GM20000 (cell line): ENCODE data around the gene OR7G2.
"Not testable (repeated sequence)": the region's sequence is repeated elsewhere in the genome, so short reads cannot be mapped to it uniquely, and the experiment has no call there.

Experiments used
- DNase-seq: peaks from one replicate; pipeline ENCODE4 v3.0.0; 2012; ENCODE audit warnings: low spot score
- TF ChIP-seq, protein P1 (sequence below): IDR thresholded peaks from 2 replicates; pipeline ENCODE4 v1.5.1; 2012; ENCODE audit warnings: mild to moderate bottlenecking, control low read depth; ENCODE audit errors: extremely low read depth, missing control alignments

The OR7G2 gene

DNA sequence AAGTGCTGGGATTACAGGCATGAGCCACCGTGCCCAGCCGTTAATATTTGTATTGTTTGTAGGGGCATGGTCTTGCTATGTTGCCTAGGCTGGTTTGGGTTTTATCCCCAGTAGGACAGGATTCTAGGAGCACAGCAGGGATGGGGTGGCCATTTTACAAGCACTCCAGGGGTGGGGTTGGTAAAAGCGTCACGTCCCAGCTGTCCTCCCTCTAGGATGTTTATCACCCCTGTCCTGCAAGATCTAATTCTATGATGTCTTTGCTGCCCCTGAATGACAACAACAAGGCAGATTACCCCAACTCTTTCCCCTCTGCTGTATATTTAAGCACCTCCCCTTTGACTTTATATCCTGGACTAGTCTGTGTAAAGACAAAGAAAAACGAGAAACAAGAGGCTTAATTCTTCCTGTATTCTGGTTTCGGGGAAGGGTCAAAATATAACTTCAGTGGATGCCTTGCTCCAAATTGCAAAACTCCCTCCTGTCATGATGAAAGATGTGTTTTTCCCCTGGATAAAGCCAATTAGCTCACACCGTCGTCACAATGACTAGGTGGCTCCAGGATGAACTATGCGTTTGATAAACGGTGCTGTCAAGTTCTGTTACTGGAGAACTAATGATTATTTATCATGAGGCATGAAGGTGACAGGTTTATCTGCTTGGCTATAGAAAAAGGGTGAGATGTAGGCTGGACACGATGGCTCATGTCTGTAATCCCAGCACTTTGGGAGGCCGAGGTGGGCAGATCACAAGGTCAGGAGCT lies 48.2 kb downstream of the OR7G2 start:
- TF ChIP-seq, protein P1, sequence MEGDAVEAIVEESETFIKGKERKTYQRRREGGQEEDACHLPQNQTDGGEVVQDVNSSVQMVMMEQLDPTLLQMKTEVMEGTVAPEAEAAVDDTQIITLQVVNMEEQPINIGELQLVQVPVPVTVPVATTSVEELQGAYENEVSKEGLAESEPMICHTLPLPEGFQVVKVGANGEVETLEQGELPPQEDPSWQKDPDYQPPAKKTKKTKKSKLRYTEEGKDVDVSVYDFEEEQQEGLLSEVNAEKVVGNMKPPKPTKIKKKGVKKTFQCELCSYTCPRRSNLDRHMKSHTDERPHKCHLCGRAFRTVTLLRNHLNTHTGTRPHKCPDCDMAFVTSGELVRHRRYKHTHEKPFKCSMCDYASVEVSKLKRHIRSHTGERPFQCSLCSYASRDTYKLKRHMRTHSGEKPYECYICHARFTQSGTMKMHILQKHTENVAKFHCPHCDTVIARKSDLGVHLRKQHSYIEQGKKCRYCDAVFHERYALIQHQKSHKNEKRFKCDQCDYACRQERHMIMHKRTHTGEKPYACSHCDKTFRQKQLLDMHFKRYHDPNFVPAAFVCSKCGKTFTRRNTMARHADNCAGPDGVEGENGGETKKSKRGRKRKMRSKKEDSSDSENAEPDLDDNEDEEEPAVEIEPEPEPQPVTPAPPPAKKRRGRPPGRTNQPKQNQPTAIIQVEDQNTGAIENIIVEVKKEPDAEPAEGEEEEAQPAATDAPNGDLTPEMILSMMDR, result no peak
- no peak for DNase-seq

DNA sequence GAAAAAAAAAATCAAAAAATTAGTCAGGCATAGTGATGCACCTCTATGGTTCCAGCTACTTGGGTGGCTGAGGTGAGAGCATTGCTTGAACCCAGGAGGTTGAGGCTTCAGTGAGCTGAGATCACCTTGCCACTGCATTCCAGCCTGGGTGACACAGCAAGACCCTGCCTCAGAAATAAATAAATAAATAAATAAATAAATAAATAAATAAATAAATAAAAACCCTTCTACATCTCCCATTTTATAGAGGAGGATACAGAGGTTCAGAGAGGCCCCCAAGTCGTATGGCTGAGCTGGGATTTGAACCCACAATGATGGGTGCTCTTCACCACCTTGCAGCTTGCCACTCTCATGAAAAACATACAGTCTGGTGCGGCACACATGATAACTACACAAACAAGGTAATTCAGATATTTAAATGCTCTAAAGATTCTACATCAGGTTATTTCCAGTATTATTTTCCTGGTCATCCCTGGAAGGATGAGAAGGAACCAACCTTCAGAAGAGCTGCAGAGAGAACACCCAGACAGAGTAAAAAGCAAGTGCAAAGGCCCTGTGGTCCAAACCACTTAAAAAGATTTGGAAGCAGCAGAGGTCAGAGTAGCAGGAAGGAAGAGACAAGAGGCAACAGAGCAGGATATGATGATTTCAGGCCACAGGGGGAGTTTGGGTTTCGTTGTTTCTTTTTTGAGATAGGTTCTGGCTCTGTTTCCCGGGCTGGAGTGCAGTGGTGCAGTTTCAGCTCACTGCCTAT lies 49.6 kb downstream of the OR7G2 start:
- no peak for DNase-seq
- TF ChIP-seq, protein P1, result no peak

DNA sequence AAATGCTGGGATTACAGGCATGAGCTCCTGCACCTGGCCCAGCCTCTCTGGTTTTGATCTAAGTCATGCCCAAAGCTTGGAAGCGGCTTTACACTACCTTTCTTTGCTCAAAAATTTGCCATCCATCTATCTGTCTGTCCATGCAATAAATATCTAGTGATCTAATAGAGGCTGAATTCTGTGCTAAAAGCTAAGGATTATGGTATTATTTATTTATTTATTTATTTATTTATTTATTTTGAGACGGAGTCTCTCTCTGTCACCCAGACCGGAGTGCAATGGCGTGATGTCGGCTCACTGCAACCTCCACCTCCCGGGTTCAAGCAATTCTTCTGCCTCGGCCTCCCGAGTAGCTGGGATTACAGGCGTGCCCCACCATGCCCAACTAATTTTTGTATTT lies 51.1 kb downstream of the OR7G2 start:
- DNase-seq, result not testable (repeated sequence)

DNA sequence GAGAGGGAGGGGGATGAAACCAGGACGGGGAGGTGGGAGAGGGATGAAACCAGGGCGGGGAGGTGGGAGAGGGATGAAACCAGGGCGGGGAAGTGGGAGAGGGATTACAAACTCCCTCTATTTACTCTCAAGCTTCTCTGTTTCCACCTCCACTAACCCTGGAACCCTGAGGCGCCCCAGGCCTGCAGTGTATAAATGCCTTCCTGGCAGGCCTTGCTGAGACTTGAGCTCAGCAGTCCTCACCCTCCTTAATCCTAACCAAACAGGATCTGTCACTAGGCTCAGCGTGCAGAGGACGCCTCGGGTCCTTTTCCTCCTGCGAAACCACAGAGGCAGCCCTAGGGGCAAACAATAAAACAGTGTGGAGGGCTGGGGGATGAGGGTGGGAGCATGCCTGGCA lies 52.5 kb downstream of the OR7G2 start:
- DNase-seq, result no peak
- TF ChIP-seq, protein P1, result no peak

DNA sequence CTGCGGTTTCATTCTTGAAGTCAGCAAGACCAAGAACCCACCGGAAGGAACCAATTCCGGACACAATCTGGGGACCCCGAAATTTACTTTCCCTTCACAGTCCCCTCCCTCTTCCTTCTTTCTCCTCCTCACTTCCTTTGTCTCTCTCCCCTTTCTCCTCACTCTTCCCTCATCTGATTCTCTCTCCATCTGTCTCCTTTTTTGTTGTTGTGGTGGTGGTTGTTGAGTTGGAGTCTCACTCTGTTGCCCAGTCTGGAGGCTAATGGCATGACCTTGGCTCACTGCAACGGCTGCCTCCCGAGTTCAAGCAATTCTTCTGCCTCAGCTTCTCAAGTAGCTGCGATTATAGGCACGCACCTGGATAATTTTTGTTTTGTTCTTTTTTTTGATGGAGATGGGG lies 53.1 kb downstream of the OR7G2 start:
- DNase-seq, result no peak
- TF ChIP-seq, protein P1, result no peak

DNA sequence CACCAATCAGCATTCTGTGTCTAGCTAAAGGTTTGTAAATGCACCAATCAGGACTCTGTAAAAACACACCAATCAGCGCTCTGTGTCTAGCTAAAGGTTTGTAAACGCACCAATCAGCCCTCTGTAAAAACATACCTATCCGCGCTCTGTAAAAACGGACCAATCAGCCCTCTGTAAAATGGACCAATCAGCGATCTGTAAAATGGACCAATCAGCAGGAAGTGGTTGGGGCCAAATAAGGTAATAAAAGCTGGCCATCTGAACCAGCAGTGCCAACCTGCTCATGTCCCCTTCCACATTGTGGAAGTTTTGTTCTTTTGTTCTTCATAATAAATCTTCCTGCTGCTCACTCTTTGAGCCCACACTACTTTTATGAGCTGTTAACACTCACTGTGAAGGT lies 53.6 kb downstream of the OR7G2 start:
- DNase-seq, result not testable (repeated sequence)

DNA sequence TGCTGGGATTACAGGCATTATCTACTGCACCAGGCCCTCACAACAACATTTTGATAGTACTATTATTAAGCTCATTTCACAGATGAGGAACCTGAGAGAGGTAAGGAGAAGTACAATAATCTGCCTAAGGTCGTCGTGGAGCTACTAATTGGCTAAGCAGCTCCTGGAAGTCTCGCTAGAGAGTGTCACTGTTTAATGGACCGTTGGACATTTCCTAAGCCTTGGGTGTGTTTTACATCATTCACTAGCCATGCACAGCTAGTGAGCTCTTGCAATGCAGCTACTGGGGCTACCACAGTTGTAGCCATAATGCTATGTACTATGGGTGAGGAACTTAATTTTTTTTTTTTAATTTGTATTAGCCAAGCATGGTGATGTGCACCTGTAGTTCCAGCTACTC lies 54.4 kb downstream of the OR7G2 start:
- no peak for DNase-seq

More for the DNA sequence above, 54.4 kb downstream of the OR7G2 start:
- TF ChIP-seq, protein P1, result no peak
